ENCODE results near the gene DCTN5. TPM values are rescaled to one million over a fixed set of nuclear protein-coding genes. Genes with fewer than 3 reads are reported as not detected.

DCTN5 gene
- polyA plus RNA-seq, 1 of the 3 experiments (the other 2 are of a cell fraction) = 45.6 TPM

DNA sequence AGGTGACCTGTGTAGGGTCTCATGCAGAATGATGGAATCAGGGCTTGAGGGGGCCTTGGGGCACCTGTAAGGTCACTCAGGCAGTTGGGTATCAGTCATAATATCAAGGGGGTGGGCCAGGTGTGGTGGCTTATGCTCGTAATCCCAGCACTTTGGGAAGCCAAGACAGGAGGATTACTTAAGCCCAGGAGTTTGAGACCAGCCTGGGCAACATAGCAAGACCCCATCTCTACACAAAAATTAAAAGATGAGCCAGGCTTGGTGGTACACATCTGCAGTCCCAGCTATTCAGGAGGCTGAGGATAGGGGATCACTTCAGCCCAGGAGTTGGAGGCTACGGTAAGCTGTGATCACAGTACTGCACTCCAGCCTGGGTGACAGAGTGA lies 64.2 kb downstream of the DCTN5 start:
- ChIA-PET CTCF (interaction anchor here (0.9 kb wide), 1 partner anchor 23 kb away, joined by 3 read pairs; no protein-coding TSS in a partner anchor), POLR2A (no interaction called here)
- no peak for DNase-seq
- Histone ChIP-seq H3K27ac (ENCODE audit: low read depth in 2 of 2, low read length in 1 of 2) (no peak overlapping the region), H3K79me2 (ENCODE audit: insufficient read depth) (no peaks in the 10 kb centered on the region), H3F3A (replicated peaks; ENCODE audit: insufficient read depth) (no peaks in the 10 kb centered on the region), H4K20me1 (ENCODE audit: insufficient read depth) (no peaks in the 10 kb centered on the region), H3K27me3 (ENCODE audit: insufficient read depth) (no peaks in the 10 kb centered on the region), H3K36me3 (replicated peaks in 1 of 2; ENCODE audit: control insufficient read depth in 1 of 2, insufficient read depth in 2 of 2, low read length in 1 of 2) (no peaks in the 10 kb centered on the region), H3K9me3 (no peaks in the 10 kb centered on the region), H2AFZ (ENCODE audit: low read depth) (no peak overlapping the region), H3K4me3 (ENCODE audit: low read depth in 2 of 2, low read length in 1 of 2) (no peak overlapping the region), H3K9ac (no peak overlapping the region), H3K9me2 (no peaks in the 10 kb centered on the region), H3K4me1 (ENCODE audit: control insufficient read depth in 1 of 2, insufficient read depth in 2 of 2, low read depth in 1 of 2, low read length in 1 of 2) (no peaks in the 10 kb centered on the region), H3K4me2 (no peak overlapping the region)
- TF ChIP-seq NRF1 (IDR thresholded peaks at IDR 0.05; ENCODE audit: low read depth, low read length) = no peak
- TF ChIP-seq CHD2 (IDR thresholded peaks at IDR 0.05; ENCODE audit: low read length, partially characterized antibody) = no peak
- no peak for TF ChIP-seq RCOR1 (IDR thresholded peaks at IDR 0.05; ENCODE audit: low read length)
- no peak for TF ChIP-seq TCF12 (IDR thresholded peaks at IDR 0.05)
- no peak for TF ChIP-seq RFX5 (IDR thresholded peaks at IDR 0.05; ENCODE audit: low read length)
- TF ChIP-seq SMC3 (IDR thresholded peaks at IDR 0.05; ENCODE audit: low read depth, low read length) = no peak
- TF ChIP-seq MEF2A (IDR thresholded peaks at IDR 0.05; ENCODE audit: borderline replicate concordance, low read depth) = no peak
- TF ChIP-seq NFIC (IDR thresholded peaks at IDR 0.05; ENCODE audit: borderline replicate concordance) = no peak
- TF ChIP-seq, protein P1, sequence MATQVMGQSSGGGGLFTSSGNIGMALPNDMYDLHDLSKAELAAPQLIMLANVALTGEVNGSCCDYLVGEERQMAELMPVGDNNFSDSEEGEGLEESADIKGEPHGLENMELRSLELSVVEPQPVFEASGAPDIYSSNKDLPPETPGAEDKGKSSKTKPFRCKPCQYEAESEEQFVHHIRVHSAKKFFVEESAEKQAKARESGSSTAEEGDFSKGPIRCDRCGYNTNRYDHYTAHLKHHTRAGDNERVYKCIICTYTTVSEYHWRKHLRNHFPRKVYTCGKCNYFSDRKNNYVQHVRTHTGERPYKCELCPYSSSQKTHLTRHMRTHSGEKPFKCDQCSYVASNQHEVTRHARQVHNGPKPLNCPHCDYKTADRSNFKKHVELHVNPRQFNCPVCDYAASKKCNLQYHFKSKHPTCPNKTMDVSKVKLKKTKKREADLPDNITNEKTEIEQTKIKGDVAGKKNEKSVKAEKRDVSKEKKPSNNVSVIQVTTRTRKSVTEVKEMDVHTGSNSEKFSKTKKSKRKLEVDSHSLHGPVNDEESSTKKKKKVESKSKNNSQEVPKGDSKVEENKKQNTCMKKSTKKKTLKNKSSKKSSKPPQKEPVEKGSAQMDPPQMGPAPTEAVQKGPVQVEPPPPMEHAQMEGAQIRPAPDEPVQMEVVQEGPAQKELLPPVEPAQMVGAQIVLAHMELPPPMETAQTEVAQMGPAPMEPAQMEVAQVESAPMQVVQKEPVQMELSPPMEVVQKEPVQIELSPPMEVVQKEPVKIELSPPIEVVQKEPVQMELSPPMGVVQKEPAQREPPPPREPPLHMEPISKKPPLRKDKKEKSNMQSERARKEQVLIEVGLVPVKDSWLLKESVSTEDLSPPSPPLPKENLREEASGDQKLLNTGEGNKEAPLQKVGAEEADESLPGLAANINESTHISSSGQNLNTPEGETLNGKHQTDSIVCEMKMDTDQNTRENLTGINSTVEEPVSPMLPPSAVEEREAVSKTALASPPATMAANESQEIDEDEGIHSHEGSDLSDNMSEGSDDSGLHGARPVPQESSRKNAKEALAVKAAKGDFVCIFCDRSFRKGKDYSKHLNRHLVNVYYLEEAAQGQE (IDR thresholded peaks at IDR 0.05; ENCODE audit: low read depth, low read length) = no peak
- TF ChIP-seq, protein P2, sequence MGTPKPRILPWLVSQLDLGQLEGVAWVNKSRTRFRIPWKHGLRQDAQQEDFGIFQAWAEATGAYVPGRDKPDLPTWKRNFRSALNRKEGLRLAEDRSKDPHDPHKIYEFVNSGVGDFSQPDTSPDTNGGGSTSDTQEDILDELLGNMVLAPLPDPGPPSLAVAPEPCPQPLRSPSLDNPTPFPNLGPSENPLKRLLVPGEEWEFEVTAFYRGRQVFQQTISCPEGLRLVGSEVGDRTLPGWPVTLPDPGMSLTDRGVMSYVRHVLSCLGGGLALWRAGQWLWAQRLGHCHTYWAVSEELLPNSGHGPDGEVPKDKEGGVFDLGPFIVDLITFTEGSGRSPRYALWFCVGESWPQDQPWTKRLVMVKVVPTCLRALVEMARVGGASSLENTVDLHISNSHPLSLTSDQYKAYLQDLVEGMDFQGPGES (IDR thresholded peaks at IDR 0.05; ENCODE audit: low read depth, low read length) = no peak
- WGBS (ENCODE audit: low lambda C conversion rate) = 55% methylated on average over 2 of the region's 2 CpGs

DNA sequence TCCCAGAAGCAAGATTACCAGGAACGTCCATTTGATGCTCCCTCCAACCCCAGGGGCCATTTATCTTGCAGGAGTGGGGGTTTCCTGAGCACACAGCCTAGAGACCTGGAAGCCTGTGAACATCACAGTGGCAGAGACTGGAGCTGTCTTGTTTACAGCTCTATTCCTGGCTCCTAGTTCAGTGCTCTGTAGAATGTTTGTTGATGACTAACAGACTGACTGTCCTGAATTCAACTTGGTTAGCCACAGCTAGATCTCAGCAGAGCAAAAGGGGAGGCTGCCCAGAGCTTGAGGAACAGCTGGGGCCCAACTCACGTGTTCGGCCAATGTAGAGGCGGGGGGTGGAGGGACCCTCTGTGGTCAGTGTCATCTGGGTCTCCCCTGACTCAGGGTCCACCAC lies 65.2 kb downstream of the DCTN5 start:
- Histone ChIP-seq H3K27me3 (ENCODE audit: insufficient read depth) (no peaks in the 10 kb centered on the region; the same call in 1 of the 2 replicates), H3F3A (replicated peaks; ENCODE audit: insufficient read depth) (no peaks in the 10 kb centered on the region), H3K27ac (ENCODE audit: low read depth in 2 of 2, low read length in 1 of 2) (no peak overlapping the region), H3K9ac (no peak overlapping the region), H3K4me1 (ENCODE audit: control insufficient read depth in 1 of 2, insufficient read depth in 2 of 2, low read depth in 1 of 2, low read length in 1 of 2) (no peaks in the 10 kb centered on the region), H3K79me2 (ENCODE audit: insufficient read depth) (no peaks in the 10 kb centered on the region), H4K20me1 (ENCODE audit: insufficient read depth) (no peaks in the 10 kb centered on the region), H3K4me2 (no peak overlapping the region), H3K4me3 (ENCODE audit: low read depth in 2 of 2, low read length in 1 of 2) (no peak overlapping the region), H3K9me3 (no peaks in the 10 kb centered on the region), H3K9me2 (no peaks in the 10 kb centered on the region), H3K36me3 (replicated peaks in 1 of 2; ENCODE audit: control insufficient read depth in 1 of 2, insufficient read depth in 2 of 2, low read length in 1 of 2) (no peaks in the 10 kb centered on the region), H2AFZ (ENCODE audit: low read depth) (no peak overlapping the region)
- CTCF ChIA-PET = interaction anchor here (0.9 kb wide), 1 partner anchor 22 kb away, joined by 3 read pairs; no protein-coding TSS in a partner anchor
- 57% methylated on average over 1 of the region's 4 CpGs for WGBS (ENCODE audit: low lambda C conversion rate)
- no peak for DNase-seq
- POLR2A ChIA-PET = interaction anchor here (0.6 kb wide), 1 partner anchor 43 kb away, joined by 3 read pairs; no protein-coding TSS in a partner anchor
- TF ChIP-seq TAF1 (IDR thresholded peaks at IDR 0.05; ENCODE audit: borderline replicate concordance, low read depth, low read length) (no peak), NRF1 (IDR thresholded peaks at IDR 0.05; ENCODE audit: low read depth, low read length) (no peak), JUND (IDR thresholded peaks at IDR 0.05) (no peak), CHD2 (IDR thresholded peaks at IDR 0.05; ENCODE audit: low read length, partially characterized antibody) (no peak), RFX5 (IDR thresholded peaks at IDR 0.05; ENCODE audit: low read length) (no peak), TEAD4 (IDR thresholded peaks at IDR 0.05; ENCODE audit: borderline replicate concordance, insufficient read depth) (no peak), ELF1 (IDR thresholded peaks at IDR 0.05) (no peak), GATA2 (CRISPR knock-in tag; IDR thresholded peaks at IDR 0.05) (no peak), YY1 (IDR thresholded peaks at IDR 0.05; ENCODE audit: low read depth) (no peak), SIN3A (IDR thresholded peaks at IDR 0.05; ENCODE audit: borderline replicate concordance, low read depth, low read length) (no peak), POLR2AphosphoS5 (IDR thresholded peaks at IDR 0.05; ENCODE audit: low read depth, low read length) (no peak)
- TF ChIP-seq, protein P3, sequence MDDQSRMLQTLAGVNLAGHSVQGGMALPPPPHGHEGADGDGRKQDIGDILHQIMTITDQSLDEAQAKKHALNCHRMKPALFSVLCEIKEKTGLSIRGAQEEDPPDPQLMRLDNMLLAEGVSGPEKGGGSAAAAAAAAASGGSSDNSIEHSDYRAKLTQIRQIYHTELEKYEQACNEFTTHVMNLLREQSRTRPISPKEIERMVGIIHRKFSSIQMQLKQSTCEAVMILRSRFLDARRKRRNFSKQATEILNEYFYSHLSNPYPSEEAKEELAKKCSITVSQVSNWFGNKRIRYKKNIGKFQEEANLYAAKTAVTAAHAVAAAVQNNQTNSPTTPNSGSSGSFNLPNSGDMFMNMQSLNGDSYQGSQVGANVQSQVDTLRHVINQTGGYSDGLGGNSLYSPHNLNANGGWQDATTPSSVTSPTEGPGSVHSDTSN (IDR thresholded peaks at IDR 0.05) = no peak
- TF ChIP-seq, protein P4, sequence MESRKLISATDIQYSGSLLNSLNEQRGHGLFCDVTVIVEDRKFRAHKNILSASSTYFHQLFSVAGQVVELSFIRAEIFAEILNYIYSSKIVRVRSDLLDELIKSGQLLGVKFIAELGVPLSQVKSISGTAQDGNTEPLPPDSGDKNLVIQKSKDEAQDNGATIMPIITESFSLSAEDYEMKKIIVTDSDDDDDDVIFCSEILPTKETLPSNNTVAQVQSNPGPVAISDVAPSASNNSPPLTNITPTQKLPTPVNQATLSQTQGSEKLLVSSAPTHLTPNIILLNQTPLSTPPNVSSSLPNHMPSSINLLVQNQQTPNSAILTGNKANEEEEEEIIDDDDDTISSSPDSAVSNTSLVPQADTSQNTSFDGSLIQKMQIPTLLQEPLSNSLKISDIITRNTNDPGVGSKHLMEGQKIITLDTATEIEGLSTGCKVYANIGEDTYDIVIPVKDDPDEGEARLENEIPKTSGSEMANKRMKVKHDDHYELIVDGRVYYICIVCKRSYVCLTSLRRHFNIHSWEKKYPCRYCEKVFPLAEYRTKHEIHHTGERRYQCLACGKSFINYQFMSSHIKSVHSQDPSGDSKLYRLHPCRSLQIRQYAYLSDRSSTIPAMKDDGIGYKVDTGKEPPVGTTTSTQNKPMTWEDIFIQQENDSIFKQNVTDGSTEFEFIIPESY (IDR thresholded peaks at IDR 0.05; ENCODE audit: borderline replicate concordance, low read depth) = no peak

All from SK-N-SH (cell line).